ENCODE measurements around the gene CCDC148. TPM values are rescaled to one million over a fixed set of nuclear protein-coding genes. Genes with fewer than 3 reads are reported as not detected.

Gene CCDC148
- polyA plus RNA-seq, 2 donors: 0.13 to 0.29 TPM

Other genes with a start within 250 kb of the CCDC148 start
- gene PKP4, start 199 bp upstream of the CCDC148 start, polyA plus RNA-seq: 10 to 100 TPM; 21.5 to 25.8 TPM